GM12801 (cell line): ENCODE data around the gene LHPP.

Source experiments
- CTCF ChIP-seq: IDR thresholded peaks from one replicate; pipeline ENCODE4 v1.5.1; 2011; ENCODE audit warnings: control low read depth; ENCODE audit not compliant: insufficient read length; ENCODE audit errors: extremely low read depth

LHPP gene

DNA sequence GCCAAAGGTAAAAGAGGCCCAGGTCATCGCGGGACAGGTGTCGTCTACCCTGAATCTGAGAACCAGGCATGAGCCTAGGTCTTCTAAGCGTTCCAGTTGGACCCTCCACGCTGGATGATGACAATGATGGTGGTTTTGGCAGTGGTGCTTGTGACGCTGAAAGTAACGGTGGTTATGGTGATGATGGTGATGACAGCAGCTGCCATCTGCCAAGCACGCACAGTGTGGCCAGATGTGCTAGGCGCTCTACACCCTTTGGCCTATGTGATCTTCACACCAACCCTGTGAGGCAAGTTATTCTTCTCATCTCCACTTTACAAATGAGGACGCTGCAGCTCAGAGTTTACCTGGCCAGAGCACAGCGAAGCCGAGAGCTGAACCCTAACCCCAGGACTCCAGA is 188.6 kb downstream of the LHPP start:
- TF ChIP-seq CTCF, result no peak

GRCh38 chr10:124650820-124651401 is 189.3 kb downstream of the LHPP start:
- no peak for TF ChIP-seq CTCF

DNA sequence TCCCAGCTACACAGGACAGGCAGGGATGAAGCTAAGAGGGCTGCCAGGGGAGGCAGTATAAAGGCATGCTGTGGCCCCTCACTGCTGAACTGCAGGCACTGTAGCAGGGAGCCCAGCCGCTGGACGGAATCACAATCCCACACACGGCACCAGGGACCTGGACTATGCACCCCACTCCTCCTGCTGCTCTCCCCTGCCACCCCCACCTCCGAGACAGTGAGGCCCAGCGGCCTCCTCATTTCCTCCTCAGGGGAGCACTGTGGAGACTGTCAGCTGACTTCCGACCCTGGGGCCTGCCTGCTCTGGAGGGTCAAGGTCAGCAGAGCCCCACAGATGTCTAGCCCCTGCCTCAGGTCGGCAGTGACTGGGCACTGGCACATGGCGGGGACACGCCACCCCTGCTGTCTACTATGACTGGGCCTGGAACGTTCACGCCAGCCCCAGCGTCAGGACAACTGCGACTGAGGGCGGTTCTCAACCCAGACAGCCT is 189.8 kb downstream of the LHPP start:
- TF ChIP-seq CTCF, result no peak

- no peak for TF ChIP-seq CTCF
Measured at GRCh38 chr10:124652200-124652599, 190.6 kb downstream of the LHPP start.

- no peak for TF ChIP-seq CTCF
Measured at GRCh38 chr10:124652701-124653100, 191.1 kb downstream of the LHPP start.

- TF ChIP-seq CTCF, result no peak
Measured at GRCh38 chr10:124653311-124653710, 191.7 kb downstream of the LHPP start.

GRCh38 chr10:124653811-124654651 is 192.4 kb downstream of the LHPP start:
- TF ChIP-seq CTCF, result no peak
